SK-N-SH (cell line): Measurements from ENCODE around the gene RNU7-1. TPM values are rescaled to one million over a fixed set of nuclear protein-coding genes. Genes with fewer than 3 reads are reported as not detected.
A peak's percentile ranks its signal among the peaks of the same experiment; 100 is the strongest.

Experiments
- CTCF ChIA-PET: fragments of 300-600, 350-600 bp; formaldehyde crosslinking; extraction: SDS; loops from one replicate; lab custom pipeline; 2021; lab: Yijun Ruan, JAX
- POLR2A ChIA-PET: fragments of 350-600 bp; sonication (Branson Sonifier 250); formaldehyde crosslinking; extraction: SDS; loops from one replicate; lab custom pipeline; 2020; ENCODE audit warnings: antibody characterized with exemption, inconsistent platforms; lab: Yijun Ruan, JAX
- DNase-seq: peaks from one replicate; pipeline ENCODE4 v3.0.0; 2012
- H2AFZ ChIP-seq: fragments of 200-600 bp; sonication (generic); 2 replicates; pipeline ENCODE4 v1.8.1; 2016; ENCODE audit warnings: antibody characterized with exemption, mild to moderate bottlenecking, low read depth
- H3F3A ChIP-seq: fragments of 200-600 bp; sonication (generic); replicated peaks from 2 replicates; pipeline ENCODE3; 2016; ENCODE audit warnings: antibody characterized with exemption, mild to moderate bottlenecking; ENCODE audit not compliant: insufficient read depth
- H3K27ac ChIP-seq, 2 experiments: fragments of 200-500 bp in 1 of 2; fragments of 200-600 bp in 1 of 2; sonication (Bioruptor generic) in 1 of 2; sonication (generic), shearing (Covaris generic) in 1 of 2; 2 replicates each; pipeline versions ENCODE4 v1.5.1 to v1.6.1; 2014 to 2016; ENCODE audit warnings: low read depth in 2 of 2, inconsistent platforms in 1 of 2, low read length in 1 of 2, mild to moderate bottlenecking in 1 of 2, mixed read lengths in 1 of 2
- H3K27me3 ChIP-seq: fragments of 200-600 bp; sonication (generic), shearing (Covaris generic); 2 replicates; pipeline ENCODE4 v1.6.1; 2016; ENCODE audit warnings: mixed run types; ENCODE audit not compliant: insufficient read depth
- H3K36me3 ChIP-seq, 2 experiments: fragments of 200-500 bp in 1 of 2; fragments of 200-600 bp in 1 of 2; sonication (Bioruptor generic) in 1 of 2; sonication (generic) in 1 of 2; replicated peaks in 1 of 2; 2 replicates each; pipeline versions ENCODE3 to v1.5.1; 2014 to 2016; ENCODE audit warnings: low read length in 1 of 2, mild to moderate bottlenecking in 1 of 2; ENCODE audit not compliant: insufficient read depth in 2 of 2, control insufficient read depth in 1 of 2
- H3K4me1 ChIP-seq, 2 experiments: fragments of 200-500 bp in 1 of 2; fragments of 200-600 bp in 1 of 2; sonication (Bioruptor generic) in 1 of 2; sonication (generic), shearing (Covaris generic) in 1 of 2; 2 replicates each; pipeline versions ENCODE4 v1.5.1 to v1.6.1; 2014 to 2016; ENCODE audit warnings: low read depth in 1 of 2, low read length in 1 of 2, mixed run types in 1 of 2; ENCODE audit not compliant: insufficient read depth in 2 of 2, control insufficient read depth in 1 of 2
- H3K4me2 ChIP-seq: fragments of 200-600 bp; sonication (generic), shearing (Covaris generic); 2 replicates; pipeline ENCODE4 v1.6.1; 2017; ENCODE audit warnings: mixed run types
- H3K4me3 ChIP-seq, 2 experiments: fragments of 200-500 bp in 1 of 2; fragments of 200-600 bp in 1 of 2; sonication (Bioruptor generic) in 1 of 2; sonication (generic), shearing (Covaris generic) in 1 of 2; 2 replicates each; pipeline versions ENCODE4 v1.5.1 to v1.8.1; 2014 to 2016; ENCODE audit warnings: low read depth in 2 of 2, inconsistent platforms in 1 of 2, low read length in 1 of 2, mild to moderate bottlenecking in 1 of 2, mixed read lengths in 1 of 2, moderate library complexity in 1 of 2
- H3K79me2 ChIP-seq: fragments of 200-600 bp; sonication (generic); 2 replicates; pipeline ENCODE4 v1.8.1; 2017; ENCODE audit warnings: mild to moderate bottlenecking; ENCODE audit not compliant: insufficient read depth
- H3K9ac ChIP-seq: fragments of 200-600 bp; sonication (generic); 2 replicates; pipeline ENCODE4 v1.6.1; 2017; ENCODE audit warnings: mixed run types
- H3K9me2 ChIP-seq: fragments of 200-600 bp; sonication (generic); 2 replicates; pipeline ENCODE4 v1.6.1; 2017; ENCODE audit warnings: mixed run types
- H3K9me3 ChIP-seq: fragments of 200-600 bp; sonication (generic); 2 replicates; pipeline ENCODE4 v1.6.1; 2017; ENCODE audit warnings: mixed run types, mild to moderate bottlenecking, moderate library complexity
- H4K20me1 ChIP-seq: fragments of 200-600 bp; sonication (generic); 2 replicates; pipeline ENCODE4 v1.6.1; 2017; ENCODE audit warnings: mild to moderate bottlenecking, mixed run types; ENCODE audit not compliant: insufficient read depth
- CTCF ChIP-seq: fragments of 200-600 bp; sonication (generic); IDR thresholded peaks from 2 replicates; pipeline ENCODE4 v1.6.1; 2017; ENCODE audit warnings: antibody characterized with exemption, mild to moderate bottlenecking, moderate library complexity
- ELF1 ChIP-seq: IDR thresholded peaks from 2 replicates; pipeline ENCODE4 v1.4.0; 2012
- EP300 ChIP-seq, 2 experiments: IDR thresholded peaks; 2 replicates each; pipeline versions ENCODE4 v1.4.0 to v1.6.1; 2012; ENCODE audit warnings: borderline replicate concordance in 1 of 2, low read depth in 1 of 2, low read length in 1 of 2
- EZH2phosphoT487 ChIP-seq: fragments of 200-600 bp; sonication (generic); IDR thresholded peaks from 2 replicates; pipeline ENCODE4 v1.6.1; 2017; ENCODE audit warnings: low read depth, mixed run types, mild to moderate bottlenecking, antibody characterized with exemption, moderate library complexity, borderline replicate concordance
- FOSL2 ChIP-seq: IDR thresholded peaks from 2 replicates; pipeline ENCODE4 v1.4.0; 2012; ENCODE audit warnings: low read depth, mild to moderate bottlenecking, moderate library complexity, borderline replicate concordance
- FOXJ3 ChIP-seq: sonication (generic); formaldehyde crosslinking; IDR thresholded peaks from 2 replicates; pipeline ENCODE4 v1.5.1; 2020; ENCODE audit warnings: mild to moderate bottlenecking, missing genetic modification reagents
- FOXM1 ChIP-seq: IDR thresholded peaks from 2 replicates; pipeline ENCODE4 v1.4.0; 2012; ENCODE audit warnings: low read depth, mild to moderate bottlenecking
- GABPA ChIP-seq: IDR thresholded peaks from 2 replicates; pipeline ENCODE4 v1.4.0; 2012; ENCODE audit warnings: low read depth, mild to moderate bottlenecking
- JUND ChIP-seq: IDR thresholded peaks from 2 replicates; pipeline ENCODE4 v1.4.0; 2012
- MAX ChIP-seq: IDR thresholded peaks from 2 replicates; pipeline ENCODE4 v1.4.0; 2012; ENCODE audit warnings: low read depth
- MEF2A ChIP-seq: IDR thresholded peaks from 2 replicates; pipeline ENCODE4 v1.4.0; 2012; ENCODE audit warnings: low read depth, borderline replicate concordance
- NFIC ChIP-seq: IDR thresholded peaks from 2 replicates; pipeline ENCODE4 v1.4.0; 2012; ENCODE audit warnings: borderline replicate concordance
- NRF1 ChIP-seq: IDR thresholded peaks from 2 replicates; pipeline ENCODE4 v1.6.1; 2012; ENCODE audit warnings: low read depth, mild to moderate bottlenecking, low read length
- POLR2AphosphoS5 ChIP-seq: IDR thresholded peaks from 2 replicates; pipeline ENCODE4 v1.6.1; 2012; ENCODE audit warnings: low read depth, low read length
- RAD21 ChIP-seq: IDR thresholded peaks from 2 replicates; pipeline ENCODE4 v1.6.1; 2012; ENCODE audit warnings: mild to moderate bottlenecking, low read length
- RCOR1 ChIP-seq: fragments of 150-350 bp; IDR thresholded peaks from 2 replicates; pipeline ENCODE4 v1.6.1; 2017; ENCODE audit warnings: antibody characterized with exemption, low read length
- RXRA ChIP-seq: IDR thresholded peaks from 2 replicates; pipeline ENCODE4 v1.4.0; 2012; ENCODE audit warnings: low read depth, mild to moderate bottlenecking, borderline replicate concordance
- SIN3A ChIP-seq: IDR thresholded peaks from 2 replicates; pipeline ENCODE4 v1.6.1; 2012; ENCODE audit warnings: low read depth, mild to moderate bottlenecking, low read length, moderate library complexity, borderline replicate concordance
- TAF1 ChIP-seq: IDR thresholded peaks from 2 replicates; pipeline ENCODE4 v1.6.1; 2012; ENCODE audit warnings: low read depth, mild to moderate bottlenecking, low read length, moderate library complexity, borderline replicate concordance
- USF2 ChIP-seq: fragments of 150-350 bp; IDR thresholded peaks from 2 replicates; pipeline ENCODE4 v1.6.1; 2017; ENCODE audit warnings: antibody characterized with exemption, low read length, low read depth, borderline replicate concordance
- YY1 ChIP-seq: IDR thresholded peaks from 2 replicates; pipeline ENCODE4 v1.4.0; 2012; ENCODE audit warnings: low read depth, mild to moderate bottlenecking
- ZBTB33 ChIP-seq: IDR thresholded peaks from 2 replicates; pipeline ENCODE4 v1.4.0; 2012; ENCODE audit warnings: low read depth, borderline replicate concordance
- WGBS: methylation state at CpG from one replicate; pipeline ENCODE4 v1.1.6; 2017; ENCODE audit warnings: low lambda C conversion rate; 5-methylcytosine and 5-hydroxymethylcytosine counted together
- polyA plus RNA-seq, 3 experiments: library from polyadenylated mRNA; depleted of rRNA; stranded (reverse); fragments of >200 nt; gene quantifications; 2 replicates each; pipeline ENCODE4 v1.2.3, GENCODE V29; 2012

Gene RNU7-1
- polyA plus RNA-seq, 1 of the 3 experiments (the other 2 are of a cell fraction) = not detected

- no peak overlapping the region for H3K4me3 ChIP-seq
- no peak overlapping the region for H2AFZ ChIP-seq
- H3F3A ChIP-seq = peaks cover 36% of the 10 kb centered on the region
- H3K36me3 ChIP-seq = peaks cover 7 to 9% of the 10 kb centered on the region in 2 experiments
- no peaks in the 10 kb centered on the region for H3K9me3 ChIP-seq
- no peaks in the 10 kb centered on the region for H4K20me1 ChIP-seq
- no peaks in the 10 kb centered on the region for H3K27me3 ChIP-seq
- H3K27ac ChIP-seq = no peak overlapping the region
- DNase-seq = peak; percentile 33
- POLR2A ChIA-PET = interaction anchor here (4.5 to 4.6 kb wide), 2 partner anchors 17 to 19 kb away, joined by 62 to 82 read pairs; partner anchors contain the start of gene ATN1
- H3K4me2 ChIP-seq = peak overlapping the region; percentile 87; the same call in 1 of the 2 replicates
- peaks cover 10% of the 10 kb centered on the region; the same call in 1 of the 2 replicates for H3K79me2 ChIP-seq
- no peaks in the 10 kb centered on the region for H3K9me2 ChIP-seq
- H3K4me1 ChIP-seq = peaks cover 6 to 13% of the 10 kb centered on the region in 2 experiments; a peak in 3 of 4 replicates
- CTCF ChIA-PET = interaction anchor here (0.9 to 6.5 kb wide), 9 partner anchors 8 to 167 kb away, joined by 3 to 114 read pairs (median 10); partner anchors contain the start of genes C1R and C1RL
- 74% methylated on average over 8 of the region's 32 CpGs for whole genome bisulfite sequencing
- TF ChIP-seq MAX (no peak), GABPA (no peak), TAF1 (no peak)
- H3K9ac ChIP-seq = no peak overlapping the region
Observed at GRCh38 chr12:6946033-6946919, 2.7 kb downstream of the RNU7-1 start.

- no peak overlapping the region for H3K4me2 ChIP-seq
- H3K9me3 ChIP-seq = no peaks in the 10 kb centered on the region
- no peak overlapping the region for H3K27ac ChIP-seq
- no peak overlapping the region for H3K9ac ChIP-seq
- no peaks in the 10 kb centered on the region for H4K20me1 ChIP-seq
- H3K4me3 ChIP-seq = no peak overlapping the region
- no peaks in the 10 kb centered on the region for H3K27me3 ChIP-seq
- H3K9me2 ChIP-seq = no peaks in the 10 kb centered on the region
- DNase-seq = no peak
- POLR2A ChIA-PET = interaction anchor here (4.5 to 4.6 kb wide), 2 partner anchors 17 to 20 kb away, joined by 62 to 82 read pairs; partner anchors contain the start of gene ATN1
- CTCF ChIA-PET = interaction anchor here (1.7 to 6.5 kb wide), 5 partner anchors 9 to 166 kb away, joined by 4 to 114 read pairs (median 10); no protein-coding TSS in a partner anchor
- peaks cover 10% of the 10 kb centered on the region; the same call in 1 of the 2 replicates for H3K79me2 ChIP-seq
- peaks cover 30% of the 10 kb centered on the region for H3F3A ChIP-seq
- TF ChIP-seq EP300 (IDR thresholded peaks at IDR 0.05; ENCODE audit: borderline replicate concordance in 1 of 2, low read depth in 1 of 2, low read length in 1 of 2) (no peak), RAD21 (no peak), FOXJ3 (CRISPR knock-in tag) (no peak), USF2 (no peak), YY1 (no peak), MEF2A (no peak), FOSL2 (no peak), RCOR1 (no peak), CTCF (no peak), POLR2AphosphoS5 (no peak), ZBTB33 (no peak), NFIC (no peak), RXRA (no peak), SIN3A (no peak), EZH2phosphoT487 (no peak), ELF1 (no peak), FOXM1 (no peak), NRF1 (no peak), JUND (no peak)
- peaks cover 3 to 5% of the 10 kb centered on the region in 2 experiments for H3K36me3 ChIP-seq
- no peak overlapping the region for H2AFZ ChIP-seq
- 81% methylated on average over 8 of the region's 8 CpGs for WGBS
- H3K4me1 ChIP-seq = peaks cover 6 to 13% of the 10 kb centered on the region in 2 experiments; a peak in 3 of 4 replicates
Observed at GRCh38 chr12:6946920-6947374, 3.3 kb downstream of the RNU7-1 start.
